GM21360 (cell line): ENCODE data around the gene CD101.
"Not testable (repeated sequence)": the region's sequence is repeated elsewhere in the genome, so short reads cannot be mapped to it uniquely, and the experiment has no call there.

Experiments used
- ATAC-seq: cut with Tn5 transposase; IDR thresholded peaks from one replicate; pipeline ENCODE4 v1.9.1; 2021; ENCODE audit warnings: mild to moderate bottlenecking, moderate library complexity; ENCODE audit not compliant: unreplicated experiment

Gene CD101

DNA sequence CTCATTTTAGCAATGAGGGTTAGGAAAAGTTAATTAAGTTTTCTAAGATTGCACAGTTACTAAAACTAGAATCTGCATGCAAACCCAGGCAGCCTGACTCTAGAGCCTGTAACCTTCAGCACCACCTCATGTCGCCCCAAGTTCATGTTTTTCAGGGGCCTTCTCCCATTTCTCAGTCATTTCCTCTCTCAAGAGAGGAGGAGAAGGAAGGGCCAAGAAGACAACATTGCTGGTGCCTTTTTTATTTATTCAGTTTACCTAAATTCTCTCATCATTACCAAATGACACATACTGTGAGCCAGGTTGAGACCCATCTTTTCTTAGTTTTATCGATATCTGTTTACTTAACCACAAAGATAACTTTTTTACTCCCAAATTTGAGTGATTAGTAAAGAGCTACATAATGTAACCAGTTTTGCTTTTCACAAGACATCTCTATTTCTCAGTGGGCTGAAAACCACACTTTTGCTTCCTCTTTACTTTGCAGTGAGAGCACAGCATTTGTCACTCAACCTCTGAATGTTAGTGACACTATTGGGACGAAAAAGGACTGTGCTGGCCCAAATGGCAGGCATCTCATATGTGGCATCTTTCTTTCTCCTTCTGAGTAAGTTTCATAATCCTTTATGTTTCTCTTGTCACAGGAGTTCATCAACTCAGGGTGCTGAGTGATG is at the start of gene CD101:
TSS of gene CD101 (plus strand) at position 507 of the 674 bp plus-strand sequence. CDS start at position 565, 58 bp downstream.
- ATAC-seq: peak; percentile 85

- no peak for ATAC-seq
Observed at GRCh38 chr1:116952738-116953275, 48.8 kb upstream of the CD101 start.

DNA sequence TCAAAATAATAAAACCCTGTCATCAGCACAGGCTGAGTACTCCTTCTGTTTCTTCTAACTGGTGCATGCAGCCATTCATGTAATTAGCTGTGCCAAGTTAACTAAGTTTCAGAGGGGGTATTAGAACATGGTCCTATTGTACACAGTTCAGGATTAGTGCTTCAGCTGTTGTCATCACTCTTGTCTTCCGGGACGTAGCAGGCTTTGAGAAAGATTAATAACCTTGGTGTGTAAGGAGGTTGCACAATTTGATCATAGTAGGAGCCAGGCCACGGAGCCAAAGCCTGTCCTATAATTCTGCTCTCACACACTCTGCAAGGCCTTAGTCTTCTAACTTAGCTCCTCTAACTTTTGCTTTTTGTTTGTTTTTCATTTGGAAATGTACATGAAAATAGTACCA is 47.1 kb upstream of the CD101 start:
- ATAC-seq: no peak

DNA sequence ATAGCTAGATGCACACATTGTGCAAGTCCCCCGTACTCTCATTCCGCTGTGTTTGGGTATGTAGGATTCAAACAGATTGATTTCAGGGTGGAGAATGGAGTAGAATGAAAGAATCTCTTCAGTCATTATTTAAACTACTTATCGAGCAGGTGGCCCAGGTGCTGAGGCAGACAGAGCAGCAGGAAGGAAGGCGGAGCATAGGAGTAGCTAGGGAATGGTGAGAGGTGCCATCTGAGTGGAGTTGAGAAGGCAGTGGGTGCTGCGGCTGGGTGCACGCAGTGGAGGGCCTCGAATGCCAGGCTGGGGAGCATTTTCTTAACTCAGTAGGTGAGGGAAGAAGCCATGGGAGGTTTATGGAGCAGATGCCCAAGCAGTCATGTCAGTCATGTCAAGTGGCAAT is 45.2 kb upstream of the CD101 start:
- ATAC-seq: no peak

DNA sequence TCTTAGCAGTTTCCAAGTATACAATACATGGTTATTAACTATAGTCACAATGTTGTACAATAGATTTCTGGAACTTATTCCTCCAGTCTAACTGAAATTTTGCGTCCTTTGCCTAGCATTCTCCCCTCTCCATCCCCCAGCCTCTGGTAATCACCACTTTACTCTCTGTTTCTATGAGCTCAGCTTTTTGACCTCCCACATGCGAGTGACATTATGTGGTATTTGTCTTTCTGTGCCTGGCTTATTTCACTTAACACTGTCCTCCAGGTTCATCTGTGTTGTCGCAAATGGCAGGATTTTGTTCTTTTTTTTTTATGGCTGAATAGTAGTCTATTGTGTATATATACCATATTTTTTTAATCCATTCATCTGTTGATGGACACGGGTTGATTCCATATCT is 43.9 kb upstream of the CD101 start:
- ATAC-seq: no peak

- no peak for ATAC-seq
Observed at GRCh38 chr1:116958110-116958509, 43.5 kb upstream of the CD101 start.

DNA sequence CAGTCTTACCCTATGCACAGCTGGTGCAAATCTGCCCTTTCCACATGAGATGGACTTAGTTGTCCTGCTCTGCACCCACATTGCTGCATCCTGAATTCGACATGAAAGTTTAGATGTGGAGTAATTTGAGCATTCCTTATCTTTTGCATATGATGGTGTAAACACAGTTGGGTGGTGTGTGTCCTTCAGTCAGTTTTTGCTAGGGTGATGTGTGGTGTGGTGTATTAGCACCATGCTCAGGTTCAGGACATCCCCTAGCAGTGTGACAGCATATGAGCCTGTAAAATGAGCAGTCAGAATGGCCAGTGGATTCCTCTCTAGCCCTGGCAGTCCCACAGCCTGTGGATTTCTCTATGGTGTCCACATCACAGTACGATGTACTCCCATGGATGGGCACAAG is 42.6 kb upstream of the CD101 start:
- no peak for ATAC-seq

GRCh38 chr1:116961606-116962005 is 40.0 kb upstream of the CD101 start:
- no peak for ATAC-seq

GRCh38 chr1:116962987-116963639 is 38.4 kb upstream of the CD101 start:
- no peak for ATAC-seq

DNA sequence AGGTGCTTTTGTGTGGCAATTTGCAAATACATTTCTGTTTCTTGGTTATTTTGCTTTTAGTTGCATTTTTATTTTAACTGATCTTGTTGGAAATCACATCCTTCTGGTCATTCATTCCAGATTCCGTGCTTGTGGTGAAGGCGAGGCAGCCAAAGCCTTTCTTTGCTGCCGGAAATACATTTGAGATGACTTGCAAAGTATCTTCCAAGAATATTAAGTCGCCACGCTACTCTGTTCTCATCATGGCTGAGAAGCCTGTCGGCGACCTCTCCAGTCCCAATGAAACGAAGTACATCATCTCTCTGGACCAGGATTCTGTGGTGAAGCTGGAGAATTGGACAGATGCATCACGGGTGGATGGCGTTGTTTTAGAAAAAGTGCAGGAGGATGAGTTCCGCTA is 34.8 kb upstream of the CD101 start:
- ATAC-seq: no peak

GRCh38 chr1:116968724-116969123 is 32.8 kb upstream of the CD101 start:
- ATAC-seq: no peak

DNA sequence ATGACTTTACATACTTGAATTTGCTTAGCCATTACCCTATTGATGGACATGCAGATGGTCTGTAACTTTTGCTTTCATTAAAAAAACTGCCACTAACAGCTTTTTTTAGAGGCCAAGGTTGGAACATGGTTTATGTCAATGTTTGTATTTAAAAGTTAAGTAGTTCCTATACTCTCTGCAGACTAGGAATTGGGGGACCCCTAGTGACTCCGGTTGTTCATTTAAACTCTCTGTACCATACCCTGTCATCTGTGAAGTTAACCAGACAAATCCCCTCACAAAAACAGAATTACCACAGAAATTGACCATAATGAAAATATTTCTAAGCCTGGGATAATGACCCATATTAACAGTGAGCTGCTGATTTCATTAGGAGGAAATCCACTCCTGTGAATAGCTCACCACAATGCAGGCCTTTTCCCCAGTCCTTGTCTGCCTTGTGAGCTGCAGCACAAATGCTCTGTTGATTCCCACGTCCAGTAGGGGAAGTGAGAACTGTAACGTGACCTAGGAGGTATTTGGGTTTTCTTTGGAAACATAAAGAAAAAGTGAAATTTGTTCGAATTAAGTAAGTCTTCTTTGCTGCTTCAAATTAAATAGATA is 30.2 kb upstream of the CD101 start:
- no peak for ATAC-seq

GRCh38 chr1:116971965-116972673 is 29.4 kb upstream of the CD101 start:
- ATAC-seq: no peak

GRCh38 chr1:116972674-116973030 is 28.9 kb upstream of the CD101 start:
- no peak for ATAC-seq

GRCh38 chr1:116980309-116980708 is 21.3 kb upstream of the CD101 start:
- not testable (repeated sequence) for ATAC-seq

- no peak for ATAC-seq
Observed at GRCh38 chr1:116981521-116982037, 20.0 kb upstream of the CD101 start.

DNA sequence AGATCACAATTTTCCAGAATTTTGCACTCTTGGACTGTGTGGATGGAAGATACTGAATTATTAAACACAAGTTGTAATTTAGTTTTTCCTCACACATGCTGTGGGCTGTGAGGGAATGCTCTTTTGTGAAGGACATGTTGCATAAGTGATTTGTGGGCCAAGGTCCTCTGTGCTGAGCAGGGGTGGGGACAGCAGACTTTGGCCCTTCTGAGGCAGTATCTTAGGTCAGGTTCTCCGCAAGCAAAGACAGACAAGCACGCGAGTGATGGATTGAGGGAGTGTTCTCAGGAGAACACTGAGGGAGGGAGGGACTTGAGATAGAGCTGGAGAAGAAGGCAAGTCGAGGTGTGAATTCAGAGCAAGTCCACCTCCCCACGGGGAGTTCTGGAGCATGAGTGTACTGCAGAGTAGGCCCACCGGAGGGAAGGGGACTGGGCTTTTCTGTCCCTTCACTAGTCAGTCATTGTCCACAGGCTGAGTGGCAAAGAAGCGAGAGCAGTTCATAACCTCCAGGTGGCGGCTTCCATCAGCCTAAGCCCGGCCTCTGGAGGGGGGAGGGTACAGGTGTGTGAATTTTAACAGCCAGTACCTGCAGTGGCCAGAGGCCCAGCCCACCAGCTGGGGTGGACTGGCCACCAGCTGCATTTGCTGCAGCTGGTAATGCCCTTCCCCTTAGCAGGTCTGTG is 19.1 kb upstream of the CD101 start:
- no peak for ATAC-seq

- no peak for ATAC-seq
Observed at GRCh38 chr1:116983112-116983511, 18.4 kb upstream of the CD101 start.

DNA sequence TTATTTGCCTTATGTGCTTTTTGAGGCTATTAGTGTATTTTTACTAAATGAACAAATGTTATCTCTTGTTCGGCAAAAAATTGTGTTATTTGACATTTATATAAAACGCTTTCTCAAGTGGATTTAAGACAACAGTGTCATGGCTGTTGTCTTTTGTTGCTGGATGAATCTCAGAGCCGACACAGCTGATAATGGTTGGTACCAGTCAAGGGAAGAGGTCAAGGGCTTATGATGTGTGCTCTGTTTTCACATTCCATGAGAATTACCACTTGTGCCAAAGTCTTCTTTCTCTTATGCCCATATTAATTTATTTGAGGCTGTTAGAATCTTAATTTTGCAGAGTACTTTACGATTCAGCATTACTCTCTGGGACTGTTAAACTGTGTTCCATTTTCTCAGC is 17.9 kb upstream of the CD101 start:
- no peak for ATAC-seq

DNA sequence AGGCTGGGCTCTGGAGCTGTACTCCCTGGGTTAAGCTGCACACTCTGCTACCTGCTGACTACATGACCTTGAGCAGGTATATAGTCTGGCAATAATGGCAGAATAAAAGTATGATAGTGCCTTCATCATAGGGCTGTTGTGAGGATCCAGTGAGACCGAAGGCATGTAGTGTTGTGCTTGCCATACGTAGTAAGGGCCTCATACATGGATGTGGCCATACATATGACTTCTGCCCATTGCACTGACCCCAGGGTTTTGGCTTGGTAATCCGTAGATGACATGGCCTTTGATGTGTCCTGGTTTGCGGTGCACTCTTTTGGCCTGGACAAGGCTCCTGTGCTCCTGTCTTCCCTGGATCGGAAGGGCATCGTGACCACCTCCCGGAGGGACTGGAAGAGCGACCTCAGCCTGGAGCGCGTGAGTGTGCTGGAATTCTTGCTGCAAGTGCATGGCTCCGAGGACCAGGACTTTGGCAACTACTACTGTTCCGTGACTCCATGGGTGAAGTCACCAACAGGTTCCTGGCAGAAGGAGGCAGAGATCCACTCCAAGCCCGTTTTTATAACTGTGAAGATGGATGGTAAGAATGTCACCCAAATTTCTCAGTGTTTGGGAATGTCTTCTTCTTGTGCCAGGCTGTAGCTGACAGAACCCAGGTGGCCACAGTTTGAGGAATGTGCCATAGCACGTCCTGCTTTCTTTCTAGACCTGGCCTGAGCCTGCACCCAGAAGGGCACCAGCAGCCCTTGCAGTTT is 17.0 kb upstream of the CD101 start:
- no peak for ATAC-seq
